ENCODE results near the gene SLC35F4.

SLC35F4 gene

GRCh38 chr14:57660208-57660607, 205.7 kb downstream of the SLC35F4 start:
- TF ChIP-seq CTCF (IDR thresholded peaks at IDR 0.05; ENCODE audit: low read depth, low read length): no peak
- no peak overlapping the region for H3K4me3 ChIP-seq (ENCODE audit: low read depth, low read length)

DNA sequence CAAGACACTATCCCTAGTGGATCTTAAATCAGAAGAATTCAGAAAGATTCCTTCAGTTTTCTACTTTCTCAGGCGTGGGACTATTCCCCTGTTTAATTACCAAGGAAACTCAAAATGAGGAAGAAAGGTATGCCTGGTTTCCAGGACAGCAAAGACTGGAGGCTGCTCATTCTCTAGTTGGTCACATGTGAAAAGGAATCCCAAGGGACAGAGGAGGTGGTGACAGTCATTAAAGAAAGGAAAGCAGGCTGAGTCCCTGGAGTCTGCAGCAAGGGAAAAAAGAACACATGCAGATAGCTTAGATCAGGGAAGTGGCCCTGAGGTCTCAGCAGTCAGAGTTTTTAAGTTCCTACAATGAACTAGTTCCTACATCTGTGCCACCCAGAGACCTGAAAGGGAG, 206.8 kb downstream of the SLC35F4 start:
- TF ChIP-seq CTCF (IDR thresholded peaks at IDR 0.05; ENCODE audit: low read depth, low read length): no peak

DNA sequence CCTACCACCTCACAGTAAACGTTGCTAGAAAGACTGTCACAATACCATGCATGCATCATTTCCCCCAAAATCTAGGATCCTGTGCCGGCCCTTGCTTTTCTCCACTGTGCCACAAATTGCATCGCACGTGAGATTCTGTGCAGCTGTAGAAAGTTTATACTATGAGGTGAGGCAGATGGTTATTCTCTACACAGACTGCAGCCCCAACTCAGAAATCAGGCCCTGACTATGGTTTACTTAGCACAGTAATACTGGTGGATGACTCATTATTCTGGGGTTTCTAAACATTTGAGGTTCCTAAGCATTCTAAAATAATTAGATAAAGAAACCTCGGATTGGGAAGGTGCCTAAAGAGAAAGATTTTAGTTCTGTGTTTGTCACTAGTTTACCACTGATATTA, 208.4 kb downstream of the SLC35F4 start:
- H3K4me3 ChIP-seq (ENCODE audit: low read depth, low read length): no peak overlapping the region
- no peak for TF ChIP-seq CTCF (IDR thresholded peaks at IDR 0.05; ENCODE audit: low read depth, low read length)

More for the DNA sequence above, 206.8 kb downstream of the SLC35F4 start:
- H3K4me3 ChIP-seq (ENCODE audit: low read depth, low read length): no peak overlapping the region

- H3K4me3 ChIP-seq (ENCODE audit: low read depth, low read length): no peak overlapping the region
- TF ChIP-seq CTCF (IDR thresholded peaks at IDR 0.05; ENCODE audit: low read depth, low read length): no peak
Measured at GRCh38 chr14:57656853-57657252, 209.0 kb downstream of the SLC35F4 start.

DNA sequence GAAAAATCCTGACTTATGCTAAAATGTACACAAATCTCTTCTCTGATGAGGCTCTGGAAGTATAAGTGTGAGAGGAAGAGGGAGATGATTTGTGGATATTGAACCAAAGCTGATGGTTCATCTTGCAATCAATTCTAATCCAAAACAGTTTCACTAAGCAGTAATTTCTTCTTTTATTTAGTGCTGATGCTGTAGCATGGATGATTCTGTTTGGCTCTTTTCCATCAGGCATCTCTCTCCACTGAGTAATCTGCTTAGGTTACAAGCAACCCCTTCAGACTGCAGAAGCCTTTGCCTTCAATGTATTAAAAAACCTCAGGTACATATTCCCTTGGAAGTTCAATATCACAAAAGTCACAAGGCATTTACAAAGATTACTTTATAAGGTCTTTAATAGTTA, 213.1 kb downstream of the SLC35F4 start:
- H3K4me3 ChIP-seq (ENCODE audit: low read depth, low read length): no peak overlapping the region

GRCh38 chr14:57641776-57642175, 224.1 kb downstream of the SLC35F4 start:
- no peak overlapping the region for H3K4me3 ChIP-seq (ENCODE audit: low read depth, low read length)
- TF ChIP-seq CTCF (IDR thresholded peaks at IDR 0.05; ENCODE audit: low read depth, low read length): no peak

More for the DNA sequence above, 213.1 kb downstream of the SLC35F4 start:
- TF ChIP-seq CTCF (IDR thresholded peaks at IDR 0.05; ENCODE audit: low read depth, low read length): no peak

GRCh38 chr14:57640036-57640435, 225.9 kb downstream of the SLC35F4 start:
- H3K4me3 ChIP-seq (ENCODE audit: low read depth, low read length): no peak overlapping the region

More at GRCh38 chr14:57640036-57640435, 225.9 kb downstream of the SLC35F4 start:
- TF ChIP-seq CTCF (IDR thresholded peaks at IDR 0.05; ENCODE audit: low read depth, low read length): no peak

All from WI38 (cell line).